PC-3 (cell line): ENCODE measurements around the gene TIMM44. TPM values are rescaled to one million over a fixed set of nuclear protein-coding genes. Genes with fewer than 3 reads are reported as not detected.

Experiments used
- ATAC-seq: fragments of 200-7000 bp; cut with Tn5 transposase; 2 replicates; pipeline ENCODE4 v1.9.1; 2020; ENCODE audit warnings: mild to moderate bottlenecking, moderate library complexity
- BruUV-seq: library from RNA; stranded (reverse); fragments of 400-500 nt; replicated peaks from 2 replicates; lab custom pipeline; 2021; lab: Mats Ljungman, UMichigan
- CTCF ChIA-PET: fragments of 300-600 bp; sonication (Branson Sonifier 250); formaldehyde crosslinking; loops from one replicate; lab custom pipeline; 2022; ENCODE audit warnings: antibody characterized with exemption; lab: Charles Lee
- POLR2A ChIA-PET: fragments of 300-600 bp; sonication (Branson Sonifier 250); formaldehyde crosslinking; loops from one replicate; lab custom pipeline; 2022; ENCODE audit warnings: antibody characterized with exemption; ENCODE audit not compliant: unreplicated experiment; lab: Charles Lee
- DNase-seq: peaks from one replicate; pipeline ENCODE4 v3.0.0-alpha.2; 2015
- H2AFZ ChIP-seq: fragments of 300-600 bp; sonication (generic); 2 replicates; pipeline ENCODE4 v1.6.0; 2016; ENCODE audit warnings: antibody characterized with exemption, low read length
- H3F3A ChIP-seq: fragments of 300-600 bp; sonication (generic); one replicate; pipeline ENCODE4 v1.6.0; 2017; ENCODE audit warnings: antibody characterized with exemption, low read length, control low read depth, mild to moderate bottlenecking; ENCODE audit not compliant: unreplicated experiment
- H3K27ac ChIP-seq: fragments of 300-600 bp; sonication (generic); 2 replicates; pipeline ENCODE4 v1.5.1; 2016; ENCODE audit warnings: mild to moderate bottlenecking, low read length
- H3K27me3 ChIP-seq: fragments of 300-600 bp; sonication (generic); 2 replicates; pipeline ENCODE4 v1.6.1; 2016; ENCODE audit warnings: low read length, mixed read lengths
- H3K36me3 ChIP-seq: fragments of 300-600 bp; sonication (generic); 2 replicates; pipeline ENCODE4 v1.6.1; 2016; ENCODE audit warnings: low read depth, mixed run types, low read length, mixed read lengths
- H3K4me1 ChIP-seq: fragments of 300-600 bp; sonication (generic); 2 replicates; pipeline ENCODE4 v1.5.1; 2016; ENCODE audit warnings: low read length; ENCODE audit not compliant: insufficient read depth
- H3K4me2 ChIP-seq: fragments of 300-600 bp; sonication (generic); 2 replicates; pipeline ENCODE4 v1.6.0; 2016; ENCODE audit warnings: low read length
- H3K4me3 ChIP-seq: fragments of 300-600 bp; sonication (generic); 2 replicates; pipeline ENCODE4 v1.5.1; 2016; ENCODE audit warnings: mild to moderate bottlenecking, low read length, mixed read lengths
- H3K79me2 ChIP-seq: fragments of 300-600 bp; sonication (generic); 2 replicates; pipeline ENCODE4 v1.6.1; 2017; ENCODE audit warnings: low read length, mixed read lengths
- H3K9ac ChIP-seq: fragments of 300-600 bp; sonication (generic); 2 replicates; pipeline ENCODE4 v1.6.0; 2016; ENCODE audit warnings: mild to moderate bottlenecking, low read length
- H3K9me2 ChIP-seq: fragments of 300-600 bp; sonication (generic); replicated peaks from 2 replicates; pipeline ENCODE4 v1.6.1; 2016; ENCODE audit warnings: mixed run types, low read length, mixed read lengths
- H3K9me3 ChIP-seq: fragments of 300-600 bp; sonication (generic); 2 replicates; pipeline ENCODE4 v1.6.1; 2016; ENCODE audit warnings: low read length, mixed read lengths
- H4K20me1 ChIP-seq: fragments of 300-600 bp; sonication (generic); 2 replicates; pipeline ENCODE4 v1.6.1; 2016; ENCODE audit warnings: low read length, mixed read lengths
- EZH2 ChIP-seq: fragments of 300-600 bp; sonication (generic); IDR thresholded peaks from one replicate; pipeline ENCODE4 v1.6.1; 2017; ENCODE audit warnings: antibody characterized with exemption, mild to moderate bottlenecking, low read length; ENCODE audit not compliant: unreplicated experiment
- EZH2phosphoT487 ChIP-seq: fragments of 300-600 bp; sonication (generic); IDR thresholded peaks from 2 replicates; pipeline ENCODE4 v1.6.1; 2018; ENCODE audit warnings: mild to moderate bottlenecking, antibody characterized with exemption, low read length, borderline replicate concordance
- intact Hi-C: fragments of 100-400 bp; cut with micrococcal nuclease; formaldehyde crosslinking; loops from 2 replicates; pipeline ENCODE4 v1.9.0; 2023
- total RNA-seq: library from RNA; depleted of rRNA; stranded (reverse); fragments of >200 nt; gene quantifications from 2 replicates; pipeline ENCODE4 v1.2.3, GENCODE V29; 2014
- TF ChIP-seq, protein P1 (sequence below): fragments of 300-600 bp; sonication (generic); conservative IDR thresholded peaks from 2 replicates; pipeline ENCODE4 v1.5.1; 2017; ENCODE audit warnings: antibody characterized with exemption, low read depth, mild to moderate bottlenecking, low read length

TIMM44 gene
- total RNA-seq, 1 experiment from 2014 or later, result 191 TPM

DNA sequence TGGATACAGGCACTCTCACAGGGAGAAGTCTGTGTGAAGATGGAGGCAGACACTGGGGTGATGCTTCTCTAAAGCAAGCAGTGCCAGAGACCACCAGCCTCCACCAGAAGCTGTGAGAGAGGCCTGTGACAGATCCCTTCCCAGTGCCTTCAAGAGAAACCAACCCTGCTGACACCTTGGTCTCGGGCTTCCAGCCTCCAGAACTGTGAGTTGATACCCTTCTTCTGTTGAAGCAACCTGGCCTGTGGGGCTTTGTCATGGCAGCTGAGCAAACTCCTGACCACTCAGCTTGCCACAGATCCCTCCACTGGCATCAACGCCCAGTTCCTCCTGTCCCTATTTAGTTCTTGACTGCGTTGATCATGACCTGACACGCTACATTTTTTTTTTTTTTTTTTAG lies 33.0 kb upstream of the TIMM44 start:
- no peak overlapping the region for H2AFZ ChIP-seq
- no peaks in the 10 kb centered on the region for H3K9me3 ChIP-seq
- TSS peak; percentile 4 for BruUV-seq
- no peaks in the 10 kb centered on the region for H3K27me3 ChIP-seq
- no peaks in the 10 kb centered on the region for H3F3A ChIP-seq
- POLR2A ChIA-PET, result no interaction called here
- H3K9ac ChIP-seq, result no peak overlapping the region
- TF ChIP-seq EZH2 (no peak), EZH2phosphoT487 (no peak)
- TF ChIP-seq, protein P1, sequence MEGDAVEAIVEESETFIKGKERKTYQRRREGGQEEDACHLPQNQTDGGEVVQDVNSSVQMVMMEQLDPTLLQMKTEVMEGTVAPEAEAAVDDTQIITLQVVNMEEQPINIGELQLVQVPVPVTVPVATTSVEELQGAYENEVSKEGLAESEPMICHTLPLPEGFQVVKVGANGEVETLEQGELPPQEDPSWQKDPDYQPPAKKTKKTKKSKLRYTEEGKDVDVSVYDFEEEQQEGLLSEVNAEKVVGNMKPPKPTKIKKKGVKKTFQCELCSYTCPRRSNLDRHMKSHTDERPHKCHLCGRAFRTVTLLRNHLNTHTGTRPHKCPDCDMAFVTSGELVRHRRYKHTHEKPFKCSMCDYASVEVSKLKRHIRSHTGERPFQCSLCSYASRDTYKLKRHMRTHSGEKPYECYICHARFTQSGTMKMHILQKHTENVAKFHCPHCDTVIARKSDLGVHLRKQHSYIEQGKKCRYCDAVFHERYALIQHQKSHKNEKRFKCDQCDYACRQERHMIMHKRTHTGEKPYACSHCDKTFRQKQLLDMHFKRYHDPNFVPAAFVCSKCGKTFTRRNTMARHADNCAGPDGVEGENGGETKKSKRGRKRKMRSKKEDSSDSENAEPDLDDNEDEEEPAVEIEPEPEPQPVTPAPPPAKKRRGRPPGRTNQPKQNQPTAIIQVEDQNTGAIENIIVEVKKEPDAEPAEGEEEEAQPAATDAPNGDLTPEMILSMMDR, result no peak
- H3K79me2 ChIP-seq, result peaks cover 23% of the 10 kb centered on the region
- H4K20me1 ChIP-seq, result no peaks in the 10 kb centered on the region
- no peaks in the 10 kb centered on the region for H3K9me2 ChIP-seq
- DNase-seq (no peak), ATAC-seq (no peak)
- CTCF ChIA-PET, result no interaction called here
- peaks cover 50% of the 10 kb centered on the region for H3K36me3 ChIP-seq
- no peak overlapping the region for H3K27ac ChIP-seq
- intact Hi-C loops, result no loop called here
- H3K4me3 ChIP-seq, result no peak overlapping the region
- H3K4me2 ChIP-seq, result no peak overlapping the region
- no peaks in the 10 kb centered on the region for H3K4me1 ChIP-seq

- H3K4me1 ChIP-seq, result no peaks in the 10 kb centered on the region
- no peak for TF ChIP-seq EZH2phosphoT487
- no peak for TF ChIP-seq EZH2
- TF ChIP-seq, protein P1, result no peak
Observed at GRCh38 chr19:7975037-7975436, 31.6 kb upstream of the TIMM44 start.

DNA sequence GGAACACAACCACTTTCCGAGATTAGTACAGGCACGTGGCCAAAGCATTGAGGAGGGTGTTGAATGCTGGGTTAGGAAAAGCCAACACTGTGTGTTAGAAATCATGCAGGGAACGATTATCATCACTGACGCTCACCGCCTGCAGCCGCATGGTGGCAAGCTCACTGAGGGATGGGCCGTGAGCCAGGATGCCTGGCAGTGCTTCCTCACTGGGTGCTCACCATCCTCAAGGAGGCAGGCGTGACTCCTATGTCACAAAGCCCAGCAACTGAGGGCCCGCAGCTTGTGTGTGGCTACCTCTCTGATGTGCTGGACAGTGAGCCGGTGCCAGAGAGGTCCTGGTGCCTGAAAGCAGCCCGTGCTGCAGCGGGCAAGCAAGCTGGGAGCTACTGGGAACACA lies 30.4 kb upstream of the TIMM44 start:
- no peak for ATAC-seq
- no peak overlapping the region for H3K27ac ChIP-seq
- H3K9me3 ChIP-seq, result no peaks in the 10 kb centered on the region
- H3K4me3 ChIP-seq, result no peak overlapping the region
- ChIA-PET CTCF (no interaction called here), POLR2A (no interaction called here)
- no peaks in the 10 kb centered on the region for H3F3A ChIP-seq
- peaks cover 40% of the 10 kb centered on the region for H3K36me3 ChIP-seq
- TF ChIP-seq EZH2phosphoT487 (no peak), EZH2 (no peak)
- TF ChIP-seq, protein P1, result no peak
- intact Hi-C loops, result no loop called here
- no peak overlapping the region for H3K9ac ChIP-seq
- no peak overlapping the region for H2AFZ ChIP-seq
- H3K27me3 ChIP-seq, result no peaks in the 10 kb centered on the region
- 0 out of 2 replicates have a peak, but pooled peaks cover 3% of the 10 kb centered on the region for H4K20me1 ChIP-seq
- H3K9me2 ChIP-seq, result no peaks in the 10 kb centered on the region
- H3K4me2 ChIP-seq, result no peak overlapping the region
- peaks cover 18% of the 10 kb centered on the region for H3K79me2 ChIP-seq
- DNase-seq, result no peak
- BruUV-seq, result no TSS peak
- H3K4me1 ChIP-seq, result no peaks in the 10 kb centered on the region

More at GRCh38 chr19:7975037-7975436, 31.6 kb upstream of the TIMM44 start:
- intact Hi-C loops, result no loop called here
- no TSS peak for BruUV-seq
- DNase-seq (no peak), ATAC-seq (no peak)
- ChIA-PET CTCF (no interaction called here), POLR2A (interaction anchor here (0.5 kb wide), 1 partner anchor 292 kb away, joined by 4 read pairs; no protein-coding TSS in a partner anchor)
- H3F3A ChIP-seq, result no peaks in the 10 kb centered on the region
- H3K27ac ChIP-seq, result no peak overlapping the region
- H4K20me1 ChIP-seq, result 0 out of 2 replicates have a peak, but pooled peaks cover 3% of the 10 kb centered on the region
- H3K9me3 ChIP-seq, result no peaks in the 10 kb centered on the region
- H3K4me3 ChIP-seq, result no peak overlapping the region
- peaks cover 38% of the 10 kb centered on the region for H3K36me3 ChIP-seq
- H3K4me2 ChIP-seq, result no peak overlapping the region
- no peak overlapping the region for H3K9ac ChIP-seq
- no peaks in the 10 kb centered on the region for H3K9me2 ChIP-seq
- no peak overlapping the region for H2AFZ ChIP-seq
- H3K79me2 ChIP-seq, result peaks cover 18% of the 10 kb centered on the region
- H3K27me3 ChIP-seq, result no peaks in the 10 kb centered on the region
